ENCODE measurements around the gene CTBP1.
A peak's percentile ranks its signal among the peaks of the same experiment; 100 is the strongest.

CTBP1 gene

GRCh38 chr4:1194010-1194900, 54.7 kb downstream of the CTBP1 start:
- no peak for TF ChIP-seq CTCF (IDR thresholded peaks at IDR 0.05; ENCODE audit: low read length, missing control alignments)
- no peak overlapping the region for H3K4me3 ChIP-seq (replicated peaks; ENCODE audit: low read depth, low read length)
- peak; percentile 50 for DNase-seq (ENCODE audit: low read depth)

- H3K4me3 ChIP-seq (replicated peaks; ENCODE audit: low read depth, low read length) = no peak overlapping the region
- DNase-seq (ENCODE audit: low read depth) = peak; percentile 31
- no peak for TF ChIP-seq CTCF (IDR thresholded peaks at IDR 0.05; ENCODE audit: low read length, missing control alignments)
Observed at GRCh38 chr4:1193206-1194009, 55.5 kb downstream of the CTBP1 start.

- TF ChIP-seq CTCF (IDR thresholded peaks at IDR 0.05; ENCODE audit: low read length, missing control alignments) = no peak
- no peak for DNase-seq (ENCODE audit: low read depth)
- H3K4me3 ChIP-seq (replicated peaks; ENCODE audit: low read depth, low read length) = no peak overlapping the region
Observed at GRCh38 chr4:1192493-1193205, 56.3 kb downstream of the CTBP1 start.

GRCh38 chr4:1192091-1192492, 56.8 kb downstream of the CTBP1 start:
- H3K4me3 ChIP-seq (replicated peaks; ENCODE audit: low read depth, low read length) = no peak overlapping the region
- peak; percentile 97 for DNase-seq (ENCODE audit: low read depth)
- TF ChIP-seq CTCF (IDR thresholded peaks at IDR 0.05; ENCODE audit: low read length, missing control alignments) = no peak

- no peak overlapping the region for H3K4me3 ChIP-seq (replicated peaks; ENCODE audit: low read depth, low read length)
- no peak for DNase-seq (ENCODE audit: low read depth)
- TF ChIP-seq CTCF (IDR thresholded peaks at IDR 0.05; ENCODE audit: low read length, missing control alignments) = no peak
Observed at GRCh38 chr4:1191621-1192020, 57.3 kb downstream of the CTBP1 start.

GRCh38 chr4:1187182-1187581, 61.7 kb downstream of the CTBP1 start:
- no peak for DNase-seq (ENCODE audit: low read depth)
- H3K4me3 ChIP-seq (replicated peaks; ENCODE audit: low read depth, low read length) = no peak overlapping the region
- no peak for TF ChIP-seq CTCF (IDR thresholded peaks at IDR 0.05; ENCODE audit: low read length, missing control alignments)

Data from fibroblast of pulmonary artery (primary cell).